Measurements from ENCODE around the gene CBS.
"Not testable (repeated sequence)": the region's sequence is repeated elsewhere in the genome, so short reads cannot be mapped to it uniquely, and the experiment has no call there.

CBS gene

DNA sequence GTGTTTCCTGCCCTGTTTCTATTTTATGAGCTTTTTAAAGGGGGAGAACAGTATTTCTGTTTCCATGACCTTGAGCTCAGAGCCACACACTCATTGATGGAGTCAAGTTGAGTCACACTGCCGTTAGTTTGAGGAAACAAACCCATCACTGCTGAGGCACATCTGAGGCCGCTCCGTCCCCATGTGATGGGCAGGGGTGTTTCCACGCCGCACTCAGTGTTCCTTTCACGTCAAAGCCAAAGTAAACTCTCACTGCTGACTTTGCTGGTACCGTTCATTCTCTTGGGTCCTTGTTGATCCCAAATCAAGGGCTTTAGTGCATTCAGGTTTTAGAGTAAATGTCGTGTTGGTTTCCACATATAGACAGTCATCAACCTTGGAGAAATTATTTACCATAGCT, 52.5 kb downstream of the CBS start:
- no peak for DNase-seq

DNA sequence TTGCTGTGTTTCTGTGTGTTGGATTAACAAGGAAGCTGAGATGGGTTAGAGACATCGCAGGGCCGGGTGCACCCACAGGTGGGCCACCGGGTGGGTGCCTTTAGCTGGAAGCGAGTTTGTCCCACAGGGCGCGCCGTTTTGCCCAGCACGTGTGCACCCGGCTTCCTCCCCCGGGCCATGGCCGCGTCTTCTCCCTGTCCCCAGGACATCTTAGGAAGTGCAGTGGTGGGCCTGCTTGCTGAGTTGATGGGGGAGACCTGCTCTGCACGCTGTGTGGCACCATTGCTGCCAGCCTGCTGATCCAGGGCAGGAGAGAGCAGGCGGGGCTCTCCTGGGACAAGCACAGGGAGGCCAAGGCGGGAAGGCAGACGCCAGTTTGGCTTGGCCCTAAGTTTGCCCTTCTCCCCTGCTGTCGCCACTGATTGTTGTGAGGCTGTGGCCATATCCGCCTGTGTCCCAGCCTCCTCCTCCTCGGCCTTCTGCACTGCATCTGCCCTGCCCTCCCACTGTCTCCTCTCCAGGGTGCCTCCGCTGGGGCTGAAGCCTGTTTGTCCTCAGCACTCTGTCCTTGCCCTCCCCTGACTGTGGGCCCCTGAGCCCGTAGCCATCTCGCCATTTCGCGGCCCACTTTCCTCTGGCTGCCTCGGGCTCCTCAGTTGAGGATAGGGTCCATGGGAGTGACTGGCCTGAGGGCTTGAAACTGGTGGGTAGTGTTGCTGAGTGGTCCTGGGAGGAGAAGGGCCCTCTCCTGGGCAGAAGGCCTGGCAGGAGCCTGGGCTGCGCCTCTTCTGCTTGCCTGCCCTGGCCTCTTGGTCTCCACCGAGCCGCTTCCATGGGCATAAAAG, 53.7 kb downstream of the CBS start:
- DNase-seq: no peak

DNA sequence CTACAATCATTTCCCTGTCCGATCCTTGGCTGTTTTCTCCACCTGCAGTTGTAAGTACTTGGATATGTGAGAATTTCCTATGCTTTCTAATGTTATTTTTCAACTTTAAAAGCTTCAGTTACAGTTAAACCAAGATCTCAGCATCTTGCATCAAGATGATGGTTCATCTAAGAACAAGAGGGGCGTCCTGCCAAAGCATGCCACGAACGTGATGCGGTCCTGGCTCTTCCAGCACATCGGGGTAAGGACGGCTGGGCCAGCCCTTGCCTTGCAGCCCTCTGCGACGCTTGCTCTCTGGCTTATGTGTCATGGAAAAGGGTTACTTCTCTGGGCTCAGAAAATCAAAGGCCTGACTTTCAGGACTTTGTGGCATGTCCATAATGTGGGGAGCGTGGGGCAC, 54.4 kb downstream of the CBS start:
- no peak for DNase-seq

- DNase-seq: no peak
These were observed 54.9 kb downstream of the CBS start for GRCh38 chr21:43020771-43021170.

DNA sequence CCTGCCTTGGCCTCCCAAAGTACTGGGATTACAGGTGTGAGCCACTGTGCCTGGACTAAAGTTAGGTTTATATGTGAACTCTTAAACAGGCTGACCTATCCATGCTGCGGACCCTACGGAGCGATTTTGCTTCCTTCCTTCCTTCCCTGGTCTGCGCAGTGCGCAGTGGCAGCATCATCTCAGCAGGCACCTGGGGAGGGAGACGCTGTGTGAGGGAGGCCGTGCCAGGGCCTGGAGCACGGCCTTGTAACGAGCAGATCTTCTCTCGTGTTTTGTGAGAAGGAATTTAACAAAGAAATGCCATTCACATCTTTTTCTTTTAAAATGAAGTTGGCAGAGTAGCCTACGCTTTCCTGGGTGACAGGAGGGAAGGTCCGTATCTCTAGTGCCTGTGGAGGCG, 55.5 kb downstream of the CBS start:
- no peak for DNase-seq

- DNase-seq: no peak
These were observed 57.1 kb downstream of the CBS start for GRCh38 chr21:43018519-43018918.

DNA sequence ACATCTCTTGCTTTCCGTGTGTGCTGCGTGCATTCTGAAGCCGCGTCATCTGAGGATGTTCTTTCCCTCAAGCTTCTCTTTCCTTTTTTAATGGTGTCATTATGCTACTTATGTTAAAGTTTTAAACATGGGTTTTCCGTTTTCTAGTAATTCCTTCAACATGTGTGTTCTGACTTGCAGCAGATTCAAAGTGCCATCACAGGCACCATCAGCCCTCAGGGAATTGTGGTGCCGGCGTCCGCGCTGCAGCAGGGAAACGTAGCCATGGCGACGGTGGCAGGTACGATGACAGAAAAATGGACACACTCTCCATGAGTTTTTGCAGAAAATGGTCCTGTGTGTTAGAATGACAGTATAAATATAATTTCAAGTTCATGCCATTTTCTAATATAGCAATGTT, 58.9 kb downstream of the CBS start:
- DNase-seq: no peak

DNA sequence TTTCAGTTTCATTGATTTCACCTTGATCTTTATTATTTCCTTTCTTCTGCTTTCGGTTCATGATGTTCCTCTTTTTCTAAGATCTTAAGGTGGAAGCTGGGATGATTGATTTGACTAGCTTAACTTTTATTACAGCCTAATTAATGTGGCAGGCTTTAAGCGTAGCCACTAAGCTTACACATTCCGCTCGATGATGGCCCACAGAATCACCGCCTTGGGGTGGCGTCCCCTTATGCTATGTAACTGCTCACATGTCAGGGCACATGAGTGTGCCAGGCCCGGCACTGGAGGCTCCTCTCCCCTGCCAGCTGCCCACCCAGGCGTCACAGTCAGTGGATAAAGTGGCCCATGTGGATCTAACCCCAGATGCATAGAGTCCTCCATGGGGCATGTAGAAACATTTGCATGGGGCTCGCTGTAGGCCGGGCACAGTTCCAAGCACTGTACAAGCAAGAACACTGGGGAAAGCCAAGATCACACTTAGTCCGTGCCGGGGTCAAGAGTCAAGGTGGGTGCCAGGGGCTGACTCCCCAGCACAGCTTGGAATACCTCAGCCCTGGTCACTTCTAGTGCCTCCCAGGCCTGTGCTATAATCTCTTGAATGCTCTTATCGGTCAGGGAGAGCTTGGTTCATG, 59.6 kb downstream of the CBS start:
- no peak for DNase-seq

- no peak for DNase-seq
These were observed 63.0 kb downstream of the CBS start for GRCh38 chr21:43012596-43012995.

GRCh38 chr21:43006874-43007208, 68.8 kb downstream of the CBS start:
- DNase-seq: no peak

GRCh38 chr21:43006051-43006873, 69.4 kb downstream of the CBS start:
- not testable (repeated sequence) for DNase-seq

GRCh38 chr21:43005635-43006034, 70.0 kb downstream of the CBS start:
- no peak for DNase-seq

DNA sequence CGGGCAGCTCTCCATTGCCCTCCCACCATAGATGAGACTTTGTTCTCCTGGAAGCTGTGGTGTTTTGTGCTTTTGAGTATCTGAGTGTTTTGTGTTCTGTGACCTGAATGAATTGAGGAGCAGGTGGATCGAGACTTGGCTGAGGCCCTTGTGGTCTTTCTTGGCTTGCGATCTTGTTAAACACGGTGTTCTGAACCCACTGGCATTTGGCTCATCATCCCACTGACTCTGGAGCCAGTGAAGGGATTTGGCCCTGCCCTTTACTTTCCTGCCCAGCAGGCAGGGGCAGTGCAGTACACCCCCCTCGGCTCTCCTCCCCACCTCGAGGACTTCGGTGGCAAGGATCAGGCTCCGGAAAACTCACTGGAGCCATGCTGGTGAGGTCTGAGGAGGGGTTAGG, 70.7 kb downstream of the CBS start:
- DNase-seq: no peak

Data from NCI-H2227 treated with DMSO at 0.1 percent for 48 hours (cell line).